ENCODE measurements around the gene SPINK14. TPM values are rescaled to one million over a fixed set of nuclear protein-coding genes. Genes with fewer than 3 reads are reported as not detected.

The SPINK14 gene
- total and polyA plus RNA-seq, 2 of the 13 experiments (the other 11 are each of a cell fraction or from before 2014, with no cell fraction given) = not detected

DNA sequence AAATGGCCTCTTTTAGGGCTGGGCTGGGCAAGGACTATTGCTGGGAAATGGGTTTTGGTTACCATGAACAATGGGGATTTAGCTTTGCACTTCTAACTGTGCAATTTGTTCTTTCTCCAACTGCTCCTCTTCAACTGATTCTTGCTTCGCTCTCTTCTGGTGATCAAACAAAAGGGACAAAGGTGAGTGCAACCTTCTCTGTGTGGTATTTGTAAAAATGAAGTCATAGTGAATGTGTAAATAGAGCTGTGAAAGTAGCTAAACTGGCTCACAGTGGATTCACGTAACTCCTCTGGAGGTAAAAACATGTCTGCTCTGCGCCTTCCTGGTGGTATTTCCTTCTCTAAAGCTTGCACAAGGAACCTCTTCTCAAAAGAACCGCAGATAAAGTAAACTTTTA, 20.9 kb upstream of the SPINK14 start:
- H3K9ac ChIP-seq (ENCODE audit: insufficient read depth, low read depth, low read length) = no peak overlapping the region
- H3K9me3 ChIP-seq (ENCODE audit: low read length) = no peaks in the 10 kb centered on the region
- H3K4me2 ChIP-seq (ENCODE audit: low read depth, low read length) = peak overlapping the region; percentile 36
- no peaks in the 10 kb centered on the region for H4K20me1 ChIP-seq (ENCODE audit: insufficient read depth, low read length)
- ChIA-PET CTCF (ENCODE audit: low intra/inter-chr PET ratio, low total read pairs) (no interaction called here), POLR2A (no interaction called here)
- peak; percentile 94 for ATAC-seq
- no peaks in the 10 kb centered on the region for H3K27me3 ChIP-seq (ENCODE audit: control insufficient read depth in 1 of 2, insufficient read depth in 2 of 2, low read length in 2 of 2)
- BruUV-seq (replicated peaks) = no TSS peak
- peak overlapping the region; percentile 21 for H3K27ac ChIP-seq (ENCODE audit: extremely low read length, insufficient read depth, low read length)
- intact Hi-C loops (cut with micrococcal nuclease; ENCODE audit: unreplicated experiment) (loop anchor here (10.0 kb wide), 2 partner anchors 237 to 313 kb away; partner anchors contain the start of genes FBXO38 and SPINK1), in situ Hi-C loops (cut with HindIII; ENCODE audit: extremely low pct_ligation_motif_present, low pct_unique_long_range_greater_than_20kb) (no loop called here)
- peaks cover 35% of the 10 kb centered on the region for H3K4me1 ChIP-seq (ENCODE audit: insufficient read depth, low read length)
- WGBS (ENCODE audit: low lambda C conversion rate) = 4% methylated on average over 4 of the region's 4 CpGs
- H3K4me3 ChIP-seq (replicated peaks in 1 of 3; ENCODE audit: insufficient read depth in 1 of 3, low read depth in 2 of 3, low read length in 3 of 3) = no peak overlapping the region; a peak in 1 of 6 replicates
- H2AFZ ChIP-seq (ENCODE audit: low read length) = no peak overlapping the region
- DNase-seq (ENCODE audit: low spot score) = peak; percentile 81
- H3K36me3 ChIP-seq (replicated peaks in 1 of 2; ENCODE audit: control insufficient read depth in 1 of 2, insufficient read depth in 2 of 2, low read length in 2 of 2) = no peaks in the 10 kb centered on the region
- FAIRE-seq = peak; percentile 81
- H3K79me2 ChIP-seq (ENCODE audit: insufficient read depth, low read length) = no peaks in the 10 kb centered on the region
- TF ChIP-seq, protein P1, sequence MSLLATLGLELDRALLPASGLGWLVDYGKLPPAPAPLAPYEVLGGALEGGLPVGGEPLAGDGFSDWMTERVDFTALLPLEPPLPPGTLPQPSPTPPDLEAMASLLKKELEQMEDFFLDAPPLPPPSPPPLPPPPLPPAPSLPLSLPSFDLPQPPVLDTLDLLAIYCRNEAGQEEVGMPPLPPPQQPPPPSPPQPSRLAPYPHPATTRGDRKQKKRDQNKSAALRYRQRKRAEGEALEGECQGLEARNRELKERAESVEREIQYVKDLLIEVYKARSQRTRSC (CRISPR knock-in tag; IDR thresholded peaks at IDR 0.05; ENCODE audit: low read depth) = no peak
- TF ChIP-seq MIXL1 (CRISPR knock-in tag; IDR thresholded peaks at IDR 0.05) (peak; percentile 51; the same call in 1 of the 2 replicates), HCFC1 (IDR thresholded peaks at IDR 0.05; ENCODE audit: low read depth, low read length) (no peak), PHF8 (CRISPR knock-in tag; IDR thresholded peaks at IDR 0.05) (no peak), ZNF781 (CRISPR knock-in tag; IDR thresholded peaks at IDR 0.05; ENCODE audit: borderline replicate concordance, not compliant biosample characterization) (no peak), ZMAT3 (CRISPR knock-in tag; conservative IDR thresholded peaks at IDR 0.05) (no peak), ZNF879 (CRISPR knock-in tag; IDR thresholded peaks at IDR 0.05) (no peak), ZKSCAN1 (IDR thresholded peaks at IDR 0.05; ENCODE audit: low read length) (no peak), ONECUT2 (CRISPR knock-in tag; IDR thresholded peaks at IDR 0.05) (no peak), MTF1 (CRISPR knock-in tag; IDR thresholded peaks at IDR 0.05) (no peak), CREB3 (CRISPR knock-in tag; IDR thresholded peaks at IDR 0.05) (no peak), ATF2 (CRISPR knock-in tag; IDR thresholded peaks at IDR 0.05) (peak; percentile 80; the same call in 1 of the 2 replicates), ZNF331 (CRISPR knock-in tag; IDR thresholded peaks at IDR 0.05) (peak; percentile 34; the same call in 1 of the 2 replicates), NONO (IDR thresholded peaks at IDR 0.05) (no peak), NONO (CRISPR knock-in tag; conservative IDR thresholded peaks at IDR 0.05) (no peak), MAFK (conservative IDR thresholded peaks at IDR 0.05 in 1 of 2, IDR thresholded peaks at IDR 0.05 in 1 of 2; ENCODE audit: low read length in 2 of 2) (no peak), SOX5 (CRISPR knock-in tag; IDR thresholded peaks at IDR 0.05; ENCODE audit: borderline replicate concordance) (peak; percentile 84), ZNF382 (CRISPR knock-in tag; IDR thresholded peaks at IDR 0.05; ENCODE audit: borderline replicate concordance) (no peak), ARNT (IDR thresholded peaks at IDR 0.05) (no peak), ZNF550 (CRISPR knock-in tag; IDR thresholded peaks at IDR 0.05; ENCODE audit: borderline replicate concordance) (no peak), ATF3 (CRISPR knock-in tag; IDR thresholded peaks at IDR 0.05) (0 out of 2 replicates have a peak, but pooled peaks have one; percentile 50)
- TF ChIP-seq, protein P2, sequence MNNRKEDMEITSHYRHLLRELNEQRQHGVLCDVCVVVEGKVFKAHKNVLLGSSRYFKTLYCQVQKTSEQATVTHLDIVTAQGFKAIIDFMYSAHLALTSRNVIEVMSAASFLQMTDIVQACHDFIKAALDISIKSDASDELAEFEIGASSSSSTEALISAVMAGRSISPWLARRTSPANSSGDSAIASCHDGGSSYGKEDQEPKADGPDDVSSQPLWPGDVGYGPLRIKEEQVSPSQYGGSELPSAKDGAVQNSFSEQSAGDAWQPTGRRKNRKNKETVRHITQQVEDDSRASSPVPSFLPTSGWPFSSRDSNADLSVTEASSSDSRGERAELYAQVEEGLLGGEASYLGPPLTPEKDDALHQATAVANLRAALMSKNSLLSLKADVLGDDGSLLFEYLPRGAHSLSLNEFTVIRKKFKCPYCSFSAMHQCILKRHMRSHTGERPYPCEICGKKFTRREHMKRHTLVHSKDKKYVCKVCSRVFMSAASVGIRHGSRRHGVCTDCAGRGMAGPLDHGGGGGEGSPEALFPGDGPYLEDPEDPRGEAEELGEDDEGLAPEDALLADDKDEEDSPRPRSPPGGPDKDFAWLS (CRISPR knock-in tag; IDR thresholded peaks at IDR 0.05; ENCODE audit: borderline replicate concordance) = no peak
